A549 (cell line): ENCODE measurements around the gene FARP2.

Experiments
- EP300 ChIP-seq, 2 experiments: fragments of >200 bp; sonication (Bioruptor Twin); formaldehyde crosslinking; IDR thresholded peaks; 2 replicates in 1 of 2; 3 replicates in 1 of 2; pipeline ENCODE4 v1.6.1; 2016 to 2017
- MYC ChIP-seq: IDR thresholded peaks from 2 replicates; pipeline ENCODE4 v1.6.1; 2012; ENCODE audit warnings: mild to moderate bottlenecking, inconsistent platforms, low read length, improper control_type of control experiment, borderline replicate concordance
- POLR2A ChIP-seq: IDR thresholded peaks from 2 replicates; pipeline ENCODE4 v1.6.1; 2012; ENCODE audit warnings: mild to moderate bottlenecking, low read length
- SMC3 ChIP-seq: fragments of >200 bp; sonication (Bioruptor Twin); formaldehyde crosslinking; IDR thresholded peaks from 3 replicates; pipeline ENCODE4 v1.6.1; 2018; ENCODE audit warnings: inconsistent platforms
- TF ChIP-seq, protein P1 (sequence below): fragments of >200 bp; sonication (Bioruptor Twin); formaldehyde crosslinking; IDR thresholded peaks from 3 replicates; pipeline ENCODE4 v1.5.1; 2016

DNA sequence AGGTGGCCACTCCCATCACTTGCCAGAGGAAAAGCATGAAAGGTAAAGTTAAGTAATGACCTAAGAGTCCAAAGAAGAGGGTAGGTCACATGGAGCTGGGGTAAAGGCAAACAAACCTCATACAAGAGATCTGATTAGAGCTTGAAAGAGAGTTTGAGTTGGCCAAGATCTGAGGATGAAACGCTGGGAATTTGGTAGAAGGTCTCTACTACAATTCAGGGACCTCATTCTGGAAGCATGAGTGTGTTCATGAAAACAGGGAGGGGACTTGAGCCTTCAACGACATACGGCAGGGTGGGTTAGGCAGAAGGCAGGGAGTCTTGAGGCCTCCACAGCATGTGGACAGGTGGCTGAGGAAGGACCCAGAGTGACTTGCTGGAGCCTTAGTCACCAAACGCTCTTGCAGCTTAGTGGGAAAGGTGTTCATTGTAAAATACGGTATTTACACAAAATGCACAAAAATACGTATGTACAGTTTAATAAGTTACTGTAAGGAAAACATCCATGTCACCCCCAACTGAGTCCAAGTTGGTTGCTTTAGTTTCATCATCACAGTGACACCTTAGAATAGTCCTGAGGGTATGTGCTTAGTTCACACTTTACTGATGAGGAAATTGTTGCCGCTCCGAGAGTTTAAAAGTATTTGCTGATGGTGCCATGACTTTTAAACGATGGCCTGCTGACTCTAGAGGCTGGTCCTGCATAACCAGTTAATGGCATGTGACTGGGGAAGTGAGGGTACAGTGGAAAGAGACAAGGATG, 5.0 kb upstream of the FARP2 start:
- TF ChIP-seq SMC3: no peak
- TF ChIP-seq, protein P1, sequence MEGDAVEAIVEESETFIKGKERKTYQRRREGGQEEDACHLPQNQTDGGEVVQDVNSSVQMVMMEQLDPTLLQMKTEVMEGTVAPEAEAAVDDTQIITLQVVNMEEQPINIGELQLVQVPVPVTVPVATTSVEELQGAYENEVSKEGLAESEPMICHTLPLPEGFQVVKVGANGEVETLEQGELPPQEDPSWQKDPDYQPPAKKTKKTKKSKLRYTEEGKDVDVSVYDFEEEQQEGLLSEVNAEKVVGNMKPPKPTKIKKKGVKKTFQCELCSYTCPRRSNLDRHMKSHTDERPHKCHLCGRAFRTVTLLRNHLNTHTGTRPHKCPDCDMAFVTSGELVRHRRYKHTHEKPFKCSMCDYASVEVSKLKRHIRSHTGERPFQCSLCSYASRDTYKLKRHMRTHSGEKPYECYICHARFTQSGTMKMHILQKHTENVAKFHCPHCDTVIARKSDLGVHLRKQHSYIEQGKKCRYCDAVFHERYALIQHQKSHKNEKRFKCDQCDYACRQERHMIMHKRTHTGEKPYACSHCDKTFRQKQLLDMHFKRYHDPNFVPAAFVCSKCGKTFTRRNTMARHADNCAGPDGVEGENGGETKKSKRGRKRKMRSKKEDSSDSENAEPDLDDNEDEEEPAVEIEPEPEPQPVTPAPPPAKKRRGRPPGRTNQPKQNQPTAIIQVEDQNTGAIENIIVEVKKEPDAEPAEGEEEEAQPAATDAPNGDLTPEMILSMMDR: no peak
- peak; percentile 60 to 69; a peak in 2 of 5 replicates for TF ChIP-seq EP300 (IDR thresholded peaks at IDR 0.05)
- TF ChIP-seq MYC: no peak
- TF ChIP-seq POLR2A: no peak
